ENCODE results near the gene SLC6A6. TPM values are rescaled to one million over a fixed set of nuclear protein-coding genes. Genes with fewer than 3 reads are reported as not detected.

SLC6A6 gene
- total RNA-seq (100 to 1,000 TPM in 3 of 9 donors, 10 to 100 TPM in 6; 35.8 to 197 (median 89.4) TPM), polyA plus RNA-seq (10 to 100 TPM; 10.6 to 80.8 (median 13.0) TPM)
- long read RNA-seq, donor 1, full-length matches to known transcripts: 6 of 6 reads
- long read RNA-seq, donor 1, partial matches to known transcripts: 0 of 6 reads
- long read RNA-seq, donor 1, other reads (novel, unspliced or antisense): 0 of 6 reads
- long read RNA-seq, donor 2, partial matches to known transcripts: 0 of 2 reads
- long read RNA-seq, donor 2, other reads (novel, unspliced or antisense): 0 of 2 reads
- long read RNA-seq, donor 3, full-length matches to known transcripts: 9 of 9 reads
- long read RNA-seq, donor 3, partial matches to known transcripts: 0 of 9 reads
- long read RNA-seq, donor 3, other reads (novel, unspliced or antisense): 0 of 9 reads
- long read RNA-seq, donor 4, full-length matches to known transcripts: 3 of 14 reads
- long read RNA-seq, donor 4, partial matches to known transcripts: 2 of 14 reads
- long read RNA-seq, donor 4, other reads (novel, unspliced or antisense): 9 of 14 reads
- long read RNA-seq, donor 5, full-length matches to known transcripts: 17 of 45 reads
- long read RNA-seq, donor 5, partial matches to known transcripts: 2 of 45 reads
- long read RNA-seq, donor 5, other reads (novel, unspliced or antisense): 26 of 45 reads
- long read RNA-seq, donor 6, full-length matches to known transcripts: 1 of 12 reads
- long read RNA-seq, donor 6, partial matches to known transcripts: 2 of 12 reads
- long read RNA-seq, donor 6, other reads (novel, unspliced or antisense): 9 of 12 reads
- long read RNA-seq, donor 7, partial matches to known transcripts: 0 of 1 reads
- long read RNA-seq, donor 7, other reads (novel, unspliced or antisense): 0 of 1 reads
- long read RNA-seq, donor 8, full-length matches to known transcripts: 2 of 10 reads
- long read RNA-seq, donor 8, partial matches to known transcripts: 8 of 10 reads
- long read RNA-seq, donor 8, other reads (novel, unspliced or antisense): 0 of 10 reads
- long read RNA-seq, donor 9, full-length matches to known transcripts: 1 of 1 reads
- long read RNA-seq, donor 9, partial matches to known transcripts: 0 of 1 reads
- long read RNA-seq, donor 9, other reads (novel, unspliced or antisense): 0 of 1 reads
- long read RNA-seq, donor 10, full-length matches to known transcripts: 3 of 3 reads
- long read RNA-seq, donor 10, partial matches to known transcripts: 0 of 3 reads
- long read RNA-seq, donor 10, other reads (novel, unspliced or antisense): 0 of 3 reads

- Histone ChIP-seq H3K27me3 (no peaks in the 10 kb centered on the region), H3K9me3 (replicated peaks in 1 of 3) (no peaks in the 10 kb centered on the region), H3K4me1 (replicated peaks in 1 of 2) (peaks cover 30 to 42% of the 10 kb centered on the region in 2 donors), H3K4me3 (peak within 1 kb of the TSS; percentile 38 to 69 (median 52)), H3K36me3 (replicated peaks in 1 of 2) (no peaks in the 10 kb centered on the region), H3K27ac (peak within 1 kb of the TSS; percentile 75 to 96 (median 91))
- peak; percentile 79 to 95 for TF ChIP-seq POLR2A (IDR thresholded peaks at IDR 0.05)
- TF ChIP-seq CTCF (IDR thresholded peaks at IDR 0.05): peak in 5 of 6 experiments; percentile 42 to 72 (median 60)
- WGBS, 4 donors: 0 to 1% (median 0%) methylated on average over 7 to 59 of the region's 59 CpGs
- intact Hi-C loops (cut with DNase I): loop anchor here in 1 of 2 donors (5.0 kb wide), 1 partner anchor 65 kb away; no protein-coding TSS in a partner anchor
- peak; percentile 95 to 99 (median 97) for DNase-seq
These were observed at the start of gene SLC6A6 for GRCh38 chr3:14402304-14402811. Gene SLC6A6 (plus strand): TSS chr3:14402606. CDS start chr3:14443635, 41,029 bp downstream.

DNA sequence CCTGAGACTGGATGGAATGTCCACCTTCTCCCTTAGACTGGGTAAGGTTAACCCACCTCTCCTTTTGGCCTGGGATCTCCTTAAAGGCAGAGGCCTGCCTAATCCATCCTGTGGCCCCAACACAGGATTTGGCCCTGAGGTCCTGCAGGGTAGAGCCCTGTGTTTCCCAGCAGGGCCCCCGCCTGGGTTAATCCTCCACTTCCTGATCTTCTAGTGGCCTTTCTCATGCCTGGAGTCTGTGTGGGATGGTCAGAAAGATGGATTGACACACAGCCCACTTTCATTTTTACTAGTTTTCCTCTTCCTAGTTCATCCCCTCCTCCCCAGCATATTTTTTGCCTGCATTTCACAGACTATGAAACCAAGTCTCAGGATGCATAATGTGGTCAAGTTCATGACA, 48.9 kb upstream of the SLC6A6 start:
- Histone ChIP-seq H3K27me3 (no peaks in the 10 kb centered on the region), H3K4me1 (replicated peaks in 1 of 2) (no peaks in the 10 kb centered on the region), H3K27ac (no peak overlapping the region), H3K36me3 (replicated peaks in 1 of 2) (no peaks in the 10 kb centered on the region), H3K4me3 (no peak overlapping the region), H3K9me3 (replicated peaks in 1 of 3) (no peaks in the 10 kb centered on the region)
- TF ChIP-seq POLR2A (IDR thresholded peaks at IDR 0.05) (no peak), CTCF (IDR thresholded peaks at IDR 0.05) (no peak)
- WGBS, 4 donors: 31 to 85% (median 77%) methylated on average over 1 of the region's 1 CpG
- DNase-seq: no peak
- intact Hi-C loops (cut with DNase I): no loop called here

- H3K9me3 ChIP-seq (replicated peaks in 1 of 3): no peaks in the 10 kb centered on the region
- no peaks in the 10 kb centered on the region for H3K4me1 ChIP-seq (replicated peaks in 1 of 2)
- H3K27ac ChIP-seq: no peak overlapping the region
- H3K36me3 ChIP-seq (replicated peaks in 1 of 2): no peaks in the 10 kb centered on the region
- intact Hi-C loops (cut with DNase I): no loop called here
- TF ChIP-seq CTCF (IDR thresholded peaks at IDR 0.05) (no peak), POLR2A (IDR thresholded peaks at IDR 0.05) (no peak)
- H3K27me3 ChIP-seq: no peaks in the 10 kb centered on the region
- H3K4me3 ChIP-seq: no peak overlapping the region
- DNase-seq: no peak
- 80 to 89% (median 84%) methylated on average over 1 of the region's 1 CpG for WGBS, 4 donors
These were observed 44.9 kb upstream of the SLC6A6 start for GRCh38 chr3:14357463-14357862.
